ENCODE results near the gene HOXD8.

DNA sequence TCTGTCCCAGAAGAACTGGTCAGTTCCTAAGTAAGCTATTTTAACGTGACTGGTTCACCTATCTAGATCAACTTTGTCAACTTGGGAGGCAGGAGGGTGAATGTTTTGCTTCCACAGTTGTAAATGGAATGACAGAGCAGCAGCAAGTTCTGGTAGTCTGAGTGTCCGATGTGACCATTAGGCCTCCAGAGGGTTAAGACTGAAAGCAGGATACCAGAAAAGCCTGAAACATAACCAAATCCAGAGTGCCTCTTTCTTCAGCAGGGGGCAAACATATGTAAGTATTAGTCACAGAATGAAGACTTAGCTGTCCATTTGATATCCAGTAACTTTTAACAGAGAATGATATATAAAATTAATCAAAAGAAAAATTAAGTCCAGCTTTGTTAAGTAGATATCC lies 36.8 kb downstream of the HOXD8 start:
- TF ChIP-seq, protein P1, sequence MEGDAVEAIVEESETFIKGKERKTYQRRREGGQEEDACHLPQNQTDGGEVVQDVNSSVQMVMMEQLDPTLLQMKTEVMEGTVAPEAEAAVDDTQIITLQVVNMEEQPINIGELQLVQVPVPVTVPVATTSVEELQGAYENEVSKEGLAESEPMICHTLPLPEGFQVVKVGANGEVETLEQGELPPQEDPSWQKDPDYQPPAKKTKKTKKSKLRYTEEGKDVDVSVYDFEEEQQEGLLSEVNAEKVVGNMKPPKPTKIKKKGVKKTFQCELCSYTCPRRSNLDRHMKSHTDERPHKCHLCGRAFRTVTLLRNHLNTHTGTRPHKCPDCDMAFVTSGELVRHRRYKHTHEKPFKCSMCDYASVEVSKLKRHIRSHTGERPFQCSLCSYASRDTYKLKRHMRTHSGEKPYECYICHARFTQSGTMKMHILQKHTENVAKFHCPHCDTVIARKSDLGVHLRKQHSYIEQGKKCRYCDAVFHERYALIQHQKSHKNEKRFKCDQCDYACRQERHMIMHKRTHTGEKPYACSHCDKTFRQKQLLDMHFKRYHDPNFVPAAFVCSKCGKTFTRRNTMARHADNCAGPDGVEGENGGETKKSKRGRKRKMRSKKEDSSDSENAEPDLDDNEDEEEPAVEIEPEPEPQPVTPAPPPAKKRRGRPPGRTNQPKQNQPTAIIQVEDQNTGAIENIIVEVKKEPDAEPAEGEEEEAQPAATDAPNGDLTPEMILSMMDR (IDR thresholded peaks at IDR 0.05), result no peak
- no peak for TF ChIP-seq POLR2A (IDR thresholded peaks at IDR 0.05)
- TF ChIP-seq EP300 (IDR thresholded peaks at IDR 0.05; ENCODE audit: low read depth), result no peak
- TF ChIP-seq POLR2AphosphoS5 (IDR thresholded peaks at IDR 0.05), result no peak
